A673 (cell line): ENCODE data around the gene SCYL1.

Experiments
- EZH2 ChIP-seq: fragments of 200-600 bp; sonication (generic); IDR thresholded peaks from 2 replicates; pipeline ENCODE4 v1.6.1; 2017; ENCODE audit warnings: borderline replicate concordance, low read depth, mild to moderate bottlenecking, mixed read lengths, antibody characterized with exemption, low read length; ENCODE audit not compliant: poor library complexity, severe bottlenecking
- TF ChIP-seq, protein P1 (sequence below): fragments of 300-800, 200-600 bp; sonication (generic); conservative IDR thresholded peaks from 2 replicates; pipeline ENCODE4 v1.5.1; 2017; ENCODE audit warnings: low read depth, mild to moderate bottlenecking, antibody characterized with exemption, low read length, moderate library complexity, mixed read lengths

GRCh38 chr11:65486570-65487466 lies 38.1 kb upstream of the SCYL1 start:
- TF ChIP-seq, protein P1, sequence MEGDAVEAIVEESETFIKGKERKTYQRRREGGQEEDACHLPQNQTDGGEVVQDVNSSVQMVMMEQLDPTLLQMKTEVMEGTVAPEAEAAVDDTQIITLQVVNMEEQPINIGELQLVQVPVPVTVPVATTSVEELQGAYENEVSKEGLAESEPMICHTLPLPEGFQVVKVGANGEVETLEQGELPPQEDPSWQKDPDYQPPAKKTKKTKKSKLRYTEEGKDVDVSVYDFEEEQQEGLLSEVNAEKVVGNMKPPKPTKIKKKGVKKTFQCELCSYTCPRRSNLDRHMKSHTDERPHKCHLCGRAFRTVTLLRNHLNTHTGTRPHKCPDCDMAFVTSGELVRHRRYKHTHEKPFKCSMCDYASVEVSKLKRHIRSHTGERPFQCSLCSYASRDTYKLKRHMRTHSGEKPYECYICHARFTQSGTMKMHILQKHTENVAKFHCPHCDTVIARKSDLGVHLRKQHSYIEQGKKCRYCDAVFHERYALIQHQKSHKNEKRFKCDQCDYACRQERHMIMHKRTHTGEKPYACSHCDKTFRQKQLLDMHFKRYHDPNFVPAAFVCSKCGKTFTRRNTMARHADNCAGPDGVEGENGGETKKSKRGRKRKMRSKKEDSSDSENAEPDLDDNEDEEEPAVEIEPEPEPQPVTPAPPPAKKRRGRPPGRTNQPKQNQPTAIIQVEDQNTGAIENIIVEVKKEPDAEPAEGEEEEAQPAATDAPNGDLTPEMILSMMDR: no peak
- TF ChIP-seq EZH2: no peak
